Breast epithelium (tissue), 4 donors: ENCODE data around the gene UBE2C. TPM values are rescaled to one million over a fixed set of nuclear protein-coding genes. Genes with fewer than 3 reads are reported as not detected.

Experiments used
- DNase-seq, 2 donors: peaks; one replicate each; pipeline ENCODE4 v3.0.0-alpha.2; 2019; ENCODE audit warnings: low spot score in 2 of 2
- H3K27ac ChIP-seq, 2 donors: fragments of 200-600 bp; sonication (generic) in 1 of 2; one replicate each; pipeline ENCODE4 v1.5.1; 2016 to 2019; ENCODE audit warnings: mild to moderate bottlenecking in 1 of 2
- H3K27me3 ChIP-seq, 2 donors: fragments of 200-600 bp; sonication (generic) in 1 of 2; one replicate each; pipeline versions ENCODE4 v1.5.1 to v1.6.0; 2017 to 2019; ENCODE audit warnings: control low read depth in 1 of 2, mild to moderate bottlenecking in 1 of 2
- H3K36me3 ChIP-seq: fragments of 200-600 bp; one replicate; pipeline ENCODE4 v1.5.1; 2019
- H3K4me1 ChIP-seq, 2 donors: fragments of 200-600 bp; sonication (generic); one replicate each; pipeline ENCODE4 v1.5.1; 2016 to 2019; ENCODE audit warnings: control low read depth in 1 of 2
- H3K4me3 ChIP-seq, 3 donors: fragments of 200-600 bp; sonication (generic); 1 replicate in 2 of 3; 2 replicates in 1 of 3; pipeline ENCODE4 v1.5.1; 2016 to 2019; ENCODE audit warnings: mild to moderate bottlenecking in 3 of 3, moderate library complexity in 2 of 3
- H3K9me3 ChIP-seq, 2 donors: fragments of 200-600 bp; sonication (generic) in 1 of 2; one replicate each; pipeline ENCODE4 v1.5.1; 2016 to 2019; ENCODE audit warnings: control low read depth in 1 of 2
- POLR2A ChIP-seq: fragments of 450-650 bp; IDR thresholded peaks from one replicate; pipeline ENCODE4 v1.6.1; 2016; ENCODE audit warnings: antibody characterized with exemption, mild to moderate bottlenecking, moderate library complexity
- POLR2AphosphoS5 ChIP-seq, 3 donors: sonication (generic); formaldehyde crosslinking; IDR thresholded peaks; one replicate each; pipeline ENCODE4 v1.6.1; 2017; ENCODE audit warnings: antibody characterized with exemption in 3 of 3
- intact Hi-C: fragments of 100-400 bp; cut with DNase I; formaldehyde crosslinking; loops from one replicate; pipeline ENCODE4 v1.15.1; 2023; ENCODE audit warnings: low total_unique reads
- total RNA-seq, 3 donors: library from RNA; depleted of rRNA; stranded (reverse); fragments of >200 nt; gene quantifications; one replicate each; pipeline ENCODE4 v1.1.0, GENCODE V29; 2016
- TF ChIP-seq, protein P1 (sequence below), 3 donors: fragments of 450-650 bp; IDR thresholded peaks; one replicate each; pipeline ENCODE4 v1.5.1; 2016 to 2017; ENCODE audit warnings: antibody characterized with exemption in 3 of 3, mild to moderate bottlenecking in 3 of 3, moderate library complexity in 3 of 3

The UBE2C gene
- total RNA-seq, 3 donors from 2014 or later: 0.98 to 5.9 (median 1.2) TPM

DNA sequence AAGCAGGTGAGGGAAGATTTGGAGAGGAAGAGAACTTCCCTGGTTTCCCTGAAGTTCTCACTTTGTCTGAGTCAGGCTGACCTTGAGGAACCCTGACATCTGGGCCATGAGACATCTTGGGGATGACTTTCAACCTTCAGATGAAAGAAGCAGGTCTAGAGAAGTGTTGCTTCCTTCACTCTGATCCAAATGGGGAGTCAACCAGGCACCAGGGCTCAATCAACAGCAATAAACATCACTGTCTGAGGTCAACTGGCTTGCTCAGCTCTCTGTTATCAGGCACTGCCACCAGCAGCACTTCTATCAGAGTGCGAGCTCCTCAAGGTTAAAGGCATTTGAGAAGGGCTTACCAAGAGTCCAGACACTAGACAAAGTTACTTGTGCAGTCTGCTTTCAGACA lies 38.5 kb downstream of the UBE2C start:
- intact Hi-C loops: no loop called here
- TF ChIP-seq POLR2A (no peak), POLR2AphosphoS5 (IDR thresholded peaks at IDR 0.05) (no peak)
- TF ChIP-seq, protein P1, sequence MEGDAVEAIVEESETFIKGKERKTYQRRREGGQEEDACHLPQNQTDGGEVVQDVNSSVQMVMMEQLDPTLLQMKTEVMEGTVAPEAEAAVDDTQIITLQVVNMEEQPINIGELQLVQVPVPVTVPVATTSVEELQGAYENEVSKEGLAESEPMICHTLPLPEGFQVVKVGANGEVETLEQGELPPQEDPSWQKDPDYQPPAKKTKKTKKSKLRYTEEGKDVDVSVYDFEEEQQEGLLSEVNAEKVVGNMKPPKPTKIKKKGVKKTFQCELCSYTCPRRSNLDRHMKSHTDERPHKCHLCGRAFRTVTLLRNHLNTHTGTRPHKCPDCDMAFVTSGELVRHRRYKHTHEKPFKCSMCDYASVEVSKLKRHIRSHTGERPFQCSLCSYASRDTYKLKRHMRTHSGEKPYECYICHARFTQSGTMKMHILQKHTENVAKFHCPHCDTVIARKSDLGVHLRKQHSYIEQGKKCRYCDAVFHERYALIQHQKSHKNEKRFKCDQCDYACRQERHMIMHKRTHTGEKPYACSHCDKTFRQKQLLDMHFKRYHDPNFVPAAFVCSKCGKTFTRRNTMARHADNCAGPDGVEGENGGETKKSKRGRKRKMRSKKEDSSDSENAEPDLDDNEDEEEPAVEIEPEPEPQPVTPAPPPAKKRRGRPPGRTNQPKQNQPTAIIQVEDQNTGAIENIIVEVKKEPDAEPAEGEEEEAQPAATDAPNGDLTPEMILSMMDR (IDR thresholded peaks at IDR 0.05): no peak
- Histone ChIP-seq H3K36me3 (no peaks in the 10 kb centered on the region), H3K27ac (no peak overlapping the region), H3K4me1 (peaks cover 0 to 12% of the 10 kb centered on the region in 2 donors), H3K27me3 (no peaks in the 10 kb centered on the region), H3K9me3 (no peaks in the 10 kb centered on the region), H3K4me3 (no peak overlapping the region)
- no peak for DNase-seq

DNA sequence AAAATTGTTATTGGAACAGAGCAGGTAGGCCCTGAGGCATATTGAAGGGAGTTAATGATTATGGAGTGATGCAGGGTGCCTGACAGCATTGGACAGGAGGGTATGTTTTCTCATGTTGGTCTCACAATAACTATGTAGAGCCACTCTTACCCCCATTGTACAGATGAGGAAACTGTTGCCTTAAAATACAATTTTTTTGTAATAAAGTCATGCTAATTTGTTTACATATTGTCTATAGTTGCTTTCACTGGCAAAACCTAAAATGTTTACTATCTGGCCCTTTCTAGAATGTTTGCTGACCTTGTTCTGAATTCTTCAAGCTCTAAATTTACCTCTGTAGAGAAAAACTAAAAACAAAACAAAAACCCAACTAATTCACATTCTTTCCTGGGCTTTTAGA lies 39.1 kb downstream of the UBE2C start:
- H3K36me3 ChIP-seq: no peaks in the 10 kb centered on the region
- no peak overlapping the region for H3K4me3 ChIP-seq
- H3K9me3 ChIP-seq: no peaks in the 10 kb centered on the region
- no peak overlapping the region for H3K27ac ChIP-seq
- no peaks in the 10 kb centered on the region for H3K27me3 ChIP-seq
- no peak for TF ChIP-seq POLR2A
- TF ChIP-seq, protein P1 (IDR thresholded peaks at IDR 0.05): no peak
- TF ChIP-seq POLR2AphosphoS5 (IDR thresholded peaks at IDR 0.05): no peak
- intact Hi-C loops: no loop called here
- peaks cover 0 to 12% of the 10 kb centered on the region in 2 donors for H3K4me1 ChIP-seq
- DNase-seq: no peak

DNA sequence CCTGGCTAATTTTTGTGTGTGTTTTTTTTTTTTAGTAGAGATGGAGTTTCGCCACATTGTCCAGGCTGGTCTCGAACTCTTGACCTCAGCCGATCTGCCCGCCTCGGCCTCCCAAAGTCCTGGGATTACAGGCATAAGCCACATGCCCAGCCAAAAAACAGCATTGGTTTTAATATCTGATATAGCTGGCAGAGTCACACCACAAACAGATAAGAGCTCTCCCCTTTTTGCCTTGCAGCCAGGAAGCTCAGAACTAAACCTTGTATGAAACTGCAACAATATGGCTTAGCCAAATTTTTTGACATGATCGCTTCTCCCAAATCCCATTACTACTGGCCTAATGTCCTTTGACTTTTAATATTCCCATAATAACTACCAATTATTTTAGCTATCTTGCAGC lies 39.9 kb downstream of the UBE2C start:
- Histone ChIP-seq H3K9me3 (no peaks in the 10 kb centered on the region), H3K27ac (no peak overlapping the region), H3K27me3 (no peaks in the 10 kb centered on the region), H3K36me3 (no peaks in the 10 kb centered on the region), H3K4me1 (peaks cover 0 to 12% of the 10 kb centered on the region in 2 donors), H3K4me3 (no peak overlapping the region)
- intact Hi-C loops: no loop called here
- TF ChIP-seq POLR2AphosphoS5 (IDR thresholded peaks at IDR 0.05): no peak
- TF ChIP-seq, protein P1 (IDR thresholded peaks at IDR 0.05): no peak
- no peak for TF ChIP-seq POLR2A
- no peak for DNase-seq

DNA sequence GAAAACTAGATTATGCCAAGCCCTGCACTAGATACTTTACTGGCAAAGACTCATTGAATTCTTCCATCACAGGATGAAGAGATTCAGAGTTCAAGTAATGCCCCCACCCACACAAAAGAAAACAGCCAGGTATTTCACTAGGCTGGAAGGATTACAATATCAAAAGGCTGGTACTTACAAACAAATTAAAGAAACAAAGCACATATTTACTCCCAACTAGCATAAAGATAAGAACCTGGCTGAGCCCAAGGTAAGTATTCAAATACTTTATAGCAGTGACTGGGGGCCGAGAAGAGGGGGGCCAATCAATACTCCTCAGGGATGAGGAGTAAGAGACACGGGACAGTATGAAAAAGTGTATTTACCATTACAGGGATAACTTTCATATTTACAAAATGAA lies 41.0 kb downstream of the UBE2C start:
- H3K4me3 ChIP-seq: no peak overlapping the region
- no peak overlapping the region for H3K27ac ChIP-seq
- H3K9me3 ChIP-seq: no peaks in the 10 kb centered on the region
- intact Hi-C loops: no loop called here
- H3K36me3 ChIP-seq: no peaks in the 10 kb centered on the region
- no peak for DNase-seq
- no peaks in the 10 kb centered on the region for H3K27me3 ChIP-seq
- TF ChIP-seq POLR2A (no peak), POLR2AphosphoS5 (IDR thresholded peaks at IDR 0.05) (no peak)
- TF ChIP-seq, protein P1 (IDR thresholded peaks at IDR 0.05): no peak
- H3K4me1 ChIP-seq: peaks cover 0 to 17% of the 10 kb centered on the region in 2 donors

DNA sequence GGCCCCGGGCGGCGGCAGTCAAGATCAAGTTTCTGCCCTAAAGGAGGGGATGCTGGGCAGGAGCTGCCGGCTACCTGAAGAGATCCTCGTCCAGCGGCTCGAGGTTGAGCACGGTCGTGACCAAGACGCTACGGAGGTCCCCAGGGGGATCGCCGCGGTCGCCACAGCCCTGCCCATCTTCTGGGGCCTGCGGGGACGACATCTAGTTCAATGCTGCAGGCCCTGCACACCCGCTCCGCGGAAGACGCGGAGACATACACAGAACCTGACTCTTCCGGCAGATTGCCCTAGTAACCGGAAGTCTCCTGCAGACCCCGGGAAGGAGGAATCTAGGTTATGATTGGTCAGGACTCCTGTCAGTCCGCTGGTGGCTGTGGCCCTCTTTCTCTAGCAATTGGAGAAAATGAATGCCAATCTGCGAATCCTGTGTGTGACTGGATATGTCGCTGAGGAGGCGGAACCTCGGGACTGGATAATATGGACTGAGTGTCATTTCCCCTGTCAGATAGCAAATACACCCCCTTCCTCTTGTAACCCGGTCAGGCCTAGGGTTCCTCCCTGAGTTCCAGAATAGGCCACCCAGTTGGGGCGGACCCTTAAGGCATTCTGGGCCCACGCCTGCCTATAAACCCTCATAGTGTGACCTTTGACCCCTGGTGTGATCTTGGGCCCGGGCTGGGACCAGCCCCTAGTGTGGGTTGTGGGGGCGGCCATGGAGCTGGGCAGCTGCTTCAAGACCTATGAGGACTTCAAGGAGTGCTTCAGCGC lies 44.9 kb downstream of the UBE2C start, which contains the start of the genes ACOT8 and ZSWIM3:
ACOT8 (minus strand) TSS at position 279 of the 768 bp plus-strand sequence; CDS start at position 202, 77 bp downstream.
ZSWIM3 (plus strand) TSS at position 501 of the 768 bp plus-strand sequence; CDS start at position 713, 212 bp downstream.
- peak; percentile 10 for TF ChIP-seq POLR2A
- TF ChIP-seq, protein P1 (IDR thresholded peaks at IDR 0.05): no peak
- TF ChIP-seq POLR2AphosphoS5 (IDR thresholded peaks at IDR 0.05): peak; percentile 6 to 73 (median 29)
- Histone ChIP-seq H3K27me3 (no peaks in the 10 kb centered on the region), H3K9me3 (no peaks in the 10 kb centered on the region), H3K36me3 (no peaks in the 10 kb centered on the region), H3K27ac (peak within 1 kb of the TSS; percentile 81 to 86), H3K4me3 (peak within 1 kb of the TSS; percentile 78 to 92 (median 88)), H3K4me1 (peaks cover 0 to 17% of the 10 kb centered on the region in 2 donors)
- DNase-seq: peak; percentile 88 to 97
- intact Hi-C loops: no loop called here
